ENCODE measurements around the gene BDKRB2. TPM values are rescaled to one million over a fixed set of nuclear protein-coding genes. Genes with fewer than 3 reads are reported as not detected.

The BDKRB2 gene
- total and polyA plus RNA-seq, 2 of the 13 experiments (the other 11 are each of a cell fraction or from before 2014, with no cell fraction given) = 0.03 TPM; not detected in 1

DNA sequence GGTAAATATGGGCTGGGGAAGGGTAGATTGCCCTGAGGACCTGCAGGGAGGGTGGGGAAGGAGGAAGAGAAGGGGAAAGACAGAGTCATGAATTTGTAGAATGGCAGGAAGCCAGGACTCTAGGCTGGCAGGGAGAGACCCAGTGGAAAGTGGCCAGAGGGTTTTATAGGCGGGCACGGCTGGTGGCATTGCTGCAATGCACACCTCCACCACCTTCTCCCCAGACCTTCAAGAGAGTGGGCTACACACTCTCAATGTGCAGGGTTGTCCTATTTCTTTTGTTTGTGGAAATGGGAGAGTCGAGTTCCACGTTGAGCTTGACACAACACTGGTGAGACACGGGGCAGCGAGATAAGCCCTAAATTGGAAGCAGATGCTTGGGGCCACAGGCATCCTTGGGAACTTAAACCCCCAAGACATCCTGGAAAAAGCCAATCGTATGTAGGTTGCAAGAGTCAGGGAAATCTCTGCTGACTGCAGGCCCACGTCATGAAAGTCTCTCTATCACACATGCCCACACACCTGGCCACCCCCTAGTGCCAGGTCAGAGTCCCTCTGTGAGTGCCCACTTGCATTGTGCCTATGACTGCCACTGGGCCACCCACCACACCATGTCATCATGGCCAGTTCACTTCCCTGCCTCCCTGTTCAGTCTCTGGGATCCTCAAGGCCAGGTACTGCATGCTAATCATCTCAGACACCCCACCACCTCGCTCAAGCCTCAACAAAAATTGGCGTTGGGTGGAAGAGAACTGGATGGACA, 38.0 kb upstream of the BDKRB2 start:
- H4K20me1 ChIP-seq (ENCODE audit: insufficient read depth, low read length) = no peaks in the 10 kb centered on the region
- no peak overlapping the region for H3K4me2 ChIP-seq (ENCODE audit: low read depth, low read length)
- DNase-seq (ENCODE audit: low spot score) (no peak), FAIRE-seq (no peak), ATAC-seq (no peak)
- H3K9ac ChIP-seq (ENCODE audit: insufficient read depth, low read depth, low read length) = no peak overlapping the region
- no peak overlapping the region for H3K4me3 ChIP-seq (replicated peaks in 1 of 3; ENCODE audit: insufficient read depth in 1 of 3, low read depth in 2 of 3, low read length in 3 of 3)
- H3K4me1 ChIP-seq (ENCODE audit: insufficient read depth, low read length) = no peaks in the 10 kb centered on the region
- 38% methylated on average over 10 of the region's 10 CpGs for WGBS (ENCODE audit: low lambda C conversion rate)
- H3K36me3 ChIP-seq (replicated peaks in 1 of 2; ENCODE audit: control insufficient read depth in 1 of 2, insufficient read depth in 2 of 2, low read length in 2 of 2) = no peaks in the 10 kb centered on the region
- H3K27me3 ChIP-seq (ENCODE audit: control insufficient read depth in 1 of 2, insufficient read depth in 2 of 2, low read length in 2 of 2) = no peaks in the 10 kb centered on the region
- in situ Hi-C loops (cut with HindIII; ENCODE audit: extremely low pct_ligation_motif_present, low pct_unique_long_range_greater_than_20kb) (no loop called here), intact Hi-C loops (cut with micrococcal nuclease; ENCODE audit: unreplicated experiment) (no loop called here)
- no peaks in the 10 kb centered on the region for H3K79me2 ChIP-seq (ENCODE audit: insufficient read depth, low read length)
- BruUV-seq (replicated peaks) = no TSS peak
- H3K27ac ChIP-seq (ENCODE audit: extremely low read length, insufficient read depth, low read length) = no peak overlapping the region
- CTCF ChIA-PET (ENCODE audit: low intra/inter-chr PET ratio, low total read pairs) = no interaction called here
- TF ChIP-seq CREB1 (IDR thresholded peaks at IDR 0.05) (0 out of 2 replicates have a peak, but pooled peaks have one; percentile 29), CREB1 (CRISPR knock-in tag; IDR thresholded peaks at IDR 0.05) (no peak), MED13 (CRISPR knock-in tag; IDR thresholded peaks at IDR 0.05) (no peak)
- no peak overlapping the region for H2AFZ ChIP-seq (ENCODE audit: low read length)
- POLR2A ChIA-PET = no interaction called here
- no peaks in the 10 kb centered on the region for H3K9me3 ChIP-seq (ENCODE audit: low read length)

DNA sequence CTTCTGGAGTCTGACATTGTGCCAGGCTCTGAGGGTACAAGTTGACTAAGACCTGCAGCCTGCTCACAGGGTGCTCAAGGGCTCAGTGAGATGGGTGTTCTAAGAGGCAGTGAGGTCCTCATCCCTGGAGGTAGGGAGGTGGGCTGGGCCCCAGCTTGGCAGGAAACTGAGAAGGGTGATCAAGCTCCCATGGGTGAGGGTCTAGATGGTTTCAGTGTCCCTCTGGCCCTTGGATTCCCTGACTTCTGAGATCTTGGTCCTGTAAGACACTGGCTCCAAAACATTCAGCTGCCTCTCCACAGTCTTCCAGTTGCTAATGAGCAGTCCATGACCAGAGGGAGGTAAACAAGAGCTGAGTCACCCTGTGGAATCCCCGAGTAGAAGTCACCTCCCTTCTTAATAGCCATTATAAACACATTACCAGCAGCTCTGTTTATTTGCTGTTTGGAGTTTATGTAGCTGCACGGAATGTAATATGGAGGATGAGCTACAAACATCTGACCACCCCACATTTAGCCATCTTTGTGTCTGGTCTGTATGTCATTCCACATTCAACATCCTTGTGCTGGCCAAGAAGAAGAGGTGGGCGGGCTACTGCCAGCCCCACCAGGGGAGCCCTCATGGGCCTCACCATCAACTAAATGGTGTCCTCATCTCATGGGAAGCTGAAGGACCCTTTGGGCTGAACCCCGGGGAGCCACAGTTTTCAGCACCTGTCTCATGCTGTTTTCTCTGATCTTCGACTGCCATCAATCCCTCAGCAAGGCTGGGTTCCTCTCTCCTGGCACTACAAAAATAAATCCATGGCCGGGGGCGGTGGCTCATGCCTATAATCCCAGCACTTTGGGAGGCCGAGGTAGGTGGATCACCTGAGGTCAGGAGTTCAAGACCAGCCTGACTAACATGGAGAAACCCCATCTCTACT, 37.2 kb upstream of the BDKRB2 start:
- Histone ChIP-seq H4K20me1 (ENCODE audit: insufficient read depth, low read length) (no peaks in the 10 kb centered on the region), H3K4me1 (ENCODE audit: insufficient read depth, low read length) (no peaks in the 10 kb centered on the region), H3K27ac (ENCODE audit: extremely low read length, insufficient read depth, low read length) (no peak overlapping the region), H3K9ac (ENCODE audit: insufficient read depth, low read depth, low read length) (no peak overlapping the region), H3K4me3 (replicated peaks in 1 of 3; ENCODE audit: insufficient read depth in 1 of 3, low read depth in 2 of 3, low read length in 3 of 3) (no peak overlapping the region), H3K79me2 (ENCODE audit: insufficient read depth, low read length) (no peaks in the 10 kb centered on the region), H2AFZ (ENCODE audit: low read length) (no peak overlapping the region), H3K4me2 (ENCODE audit: low read depth, low read length) (no peak overlapping the region), H3K27me3 (ENCODE audit: control insufficient read depth in 1 of 2, insufficient read depth in 2 of 2, low read length in 2 of 2) (no peaks in the 10 kb centered on the region), H3K36me3 (replicated peaks in 1 of 2; ENCODE audit: control insufficient read depth in 1 of 2, insufficient read depth in 2 of 2, low read length in 2 of 2) (no peaks in the 10 kb centered on the region), H3K9me3 (ENCODE audit: low read length) (no peaks in the 10 kb centered on the region)
- FAIRE-seq = no peak
- in situ Hi-C loops (cut with HindIII; ENCODE audit: extremely low pct_ligation_motif_present, low pct_unique_long_range_greater_than_20kb) = no loop called here
- 30% methylated on average over 4 of the region's 8 CpGs for WGBS (ENCODE audit: low lambda C conversion rate)
- intact Hi-C loops (cut with micrococcal nuclease; ENCODE audit: unreplicated experiment) = no loop called here
- BruUV-seq (replicated peaks) = no TSS peak
- ChIA-PET CTCF (ENCODE audit: low intra/inter-chr PET ratio, low total read pairs) (no interaction called here), POLR2A (no interaction called here)
- TF ChIP-seq FOXA3 (CRISPR knock-in tag; IDR thresholded peaks at IDR 0.05) (peak; percentile 23; the same call in 1 of the 2 replicates), GTF3A (CRISPR knock-in tag; conservative IDR thresholded peaks at IDR 0.05) (no peak), ZNF839 (CRISPR knock-in tag; IDR thresholded peaks at IDR 0.05; ENCODE audit: borderline replicate concordance) (no peak), FOSL2 (CRISPR knock-in tag; IDR thresholded peaks at IDR 0.05) (peak; percentile 57), ZNF564 (CRISPR knock-in tag; IDR thresholded peaks at IDR 0.05) (no peak), ZNF724P (CRISPR knock-in tag; IDR thresholded peaks at IDR 0.05; ENCODE audit: borderline replicate concordance) (no peak)
- TF ChIP-seq, protein P1, sequence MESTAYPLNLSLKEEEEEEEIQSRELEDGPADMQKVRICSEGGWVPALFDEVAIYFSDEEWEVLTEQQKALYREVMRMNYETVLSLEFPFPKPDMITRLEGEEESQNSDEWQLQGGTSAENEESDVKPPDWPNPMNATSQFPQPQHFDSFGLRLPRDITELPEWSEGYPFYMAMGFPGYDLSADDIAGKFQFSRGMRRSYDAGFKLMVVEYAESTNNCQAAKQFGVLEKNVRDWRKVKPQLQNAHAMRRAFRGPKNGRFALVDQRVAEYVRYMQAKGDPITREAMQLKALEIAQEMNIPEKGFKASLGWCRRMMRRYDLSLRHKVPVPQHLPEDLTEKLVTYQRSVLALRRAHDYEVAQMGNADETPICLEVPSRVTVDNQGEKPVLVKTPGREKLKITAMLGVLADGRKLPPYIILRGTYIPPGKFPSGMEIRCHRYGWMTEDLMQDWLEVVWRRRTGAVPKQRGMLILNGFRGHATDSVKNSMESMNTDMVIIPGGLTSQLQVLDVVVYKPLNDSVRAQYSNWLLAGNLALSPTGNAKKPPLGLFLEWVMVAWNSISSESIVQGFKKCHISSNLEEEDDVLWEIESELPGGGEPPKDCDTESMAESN (CRISPR knock-in tag; conservative IDR thresholded peaks at IDR 0.05) = no peak
- DNase-seq (ENCODE audit: low spot score) = no peak
- peak; percentile 47; the same call in 1 of the 3 replicates for ATAC-seq
